NCI-H1694 (cell line): ENCODE data around the gene PPDPF.
A peak's percentile ranks its signal among the peaks of the same experiment; 100 is the strongest.
"Not testable (repeated sequence)": the region's sequence is repeated elsewhere in the genome, so short reads cannot be mapped to it uniquely, and the experiment has no call there.

Experiments
- DNase-seq: peaks from one replicate; lab custom pipeline; 2025; lab: John Stamatoyannopoulos, UW

Gene PPDPF

DNA sequence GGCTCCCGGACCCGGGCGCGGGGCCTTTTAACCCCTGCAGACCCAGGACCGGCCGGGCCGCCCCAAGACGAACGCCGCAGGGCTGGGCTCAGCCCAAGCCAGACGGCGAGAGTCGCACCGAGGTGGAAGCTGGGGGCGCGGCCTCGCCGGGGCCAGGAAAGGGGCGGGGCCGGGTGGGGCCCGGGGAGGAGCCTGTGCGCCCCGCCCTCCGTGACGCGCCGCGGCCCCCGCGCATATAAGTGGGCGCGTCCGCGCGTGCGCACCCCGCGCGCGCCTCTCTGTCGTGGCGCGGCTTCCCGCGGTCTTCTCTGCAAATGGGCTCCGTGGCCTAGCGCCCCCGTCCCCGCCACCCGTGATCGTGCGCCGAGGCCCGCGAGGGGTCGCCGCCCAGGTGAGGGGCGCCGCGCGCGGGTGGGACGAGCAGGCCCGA, at the start of gene PPDPF:
TSS of gene PPDPF (plus strand) at position 262 of the 430 bp plus-strand sequence. CDS start 544 bp downstream, outside the sequence.
- DNase-seq, result peak; percentile 12

DNA sequence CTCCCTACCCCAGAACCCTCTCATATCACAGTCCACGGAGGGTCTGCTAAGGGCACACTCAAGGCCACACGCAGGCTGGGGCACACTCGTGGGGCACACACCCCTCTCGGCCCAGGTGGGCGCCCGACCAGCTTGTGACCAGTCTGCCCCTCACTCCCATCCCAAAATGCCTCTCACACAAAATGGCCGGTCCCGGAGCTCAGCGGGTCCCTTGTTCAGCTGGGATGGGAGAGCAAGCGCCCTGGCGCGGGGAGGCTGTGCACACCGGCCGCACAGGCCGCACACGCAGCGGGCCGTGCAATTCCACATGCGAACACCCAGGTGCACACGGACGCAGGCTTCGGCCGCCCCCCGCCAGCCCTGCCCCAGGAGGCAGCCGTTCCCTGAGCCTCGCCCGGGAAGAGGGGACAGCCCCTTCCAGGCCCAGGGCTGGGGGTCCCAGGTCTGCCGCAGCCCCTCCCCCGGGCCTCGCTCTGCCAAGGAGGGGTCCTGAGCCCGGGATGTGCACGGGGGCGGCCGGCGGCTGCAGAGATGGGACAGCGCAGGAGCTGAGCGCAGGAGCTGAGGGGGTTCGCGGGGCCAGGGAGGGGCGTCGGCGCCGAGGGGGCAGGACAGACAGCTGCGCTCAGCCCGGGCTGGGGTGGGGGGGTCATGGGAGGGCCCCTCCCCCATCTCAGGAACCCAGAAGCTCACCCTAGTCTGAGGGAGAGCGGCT, 49.4 kb upstream of the PPDPF start:
- DNase-seq, result no peak

DNA sequence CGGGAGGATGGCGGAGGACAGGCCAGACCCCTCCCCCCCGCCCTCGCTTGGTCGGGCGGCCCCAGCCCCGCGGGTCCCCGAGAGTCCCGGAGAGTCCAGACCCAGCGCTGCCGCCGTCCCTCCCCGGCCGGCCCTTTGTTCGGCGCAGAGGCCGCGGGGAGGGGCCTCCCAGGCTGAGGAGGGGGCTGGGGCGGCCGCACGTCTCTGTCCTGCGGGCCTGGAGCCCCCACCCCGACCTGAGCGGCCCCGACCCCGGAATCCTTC, 48.9 kb upstream of the PPDPF start:
- no peak for DNase-seq

DNA sequence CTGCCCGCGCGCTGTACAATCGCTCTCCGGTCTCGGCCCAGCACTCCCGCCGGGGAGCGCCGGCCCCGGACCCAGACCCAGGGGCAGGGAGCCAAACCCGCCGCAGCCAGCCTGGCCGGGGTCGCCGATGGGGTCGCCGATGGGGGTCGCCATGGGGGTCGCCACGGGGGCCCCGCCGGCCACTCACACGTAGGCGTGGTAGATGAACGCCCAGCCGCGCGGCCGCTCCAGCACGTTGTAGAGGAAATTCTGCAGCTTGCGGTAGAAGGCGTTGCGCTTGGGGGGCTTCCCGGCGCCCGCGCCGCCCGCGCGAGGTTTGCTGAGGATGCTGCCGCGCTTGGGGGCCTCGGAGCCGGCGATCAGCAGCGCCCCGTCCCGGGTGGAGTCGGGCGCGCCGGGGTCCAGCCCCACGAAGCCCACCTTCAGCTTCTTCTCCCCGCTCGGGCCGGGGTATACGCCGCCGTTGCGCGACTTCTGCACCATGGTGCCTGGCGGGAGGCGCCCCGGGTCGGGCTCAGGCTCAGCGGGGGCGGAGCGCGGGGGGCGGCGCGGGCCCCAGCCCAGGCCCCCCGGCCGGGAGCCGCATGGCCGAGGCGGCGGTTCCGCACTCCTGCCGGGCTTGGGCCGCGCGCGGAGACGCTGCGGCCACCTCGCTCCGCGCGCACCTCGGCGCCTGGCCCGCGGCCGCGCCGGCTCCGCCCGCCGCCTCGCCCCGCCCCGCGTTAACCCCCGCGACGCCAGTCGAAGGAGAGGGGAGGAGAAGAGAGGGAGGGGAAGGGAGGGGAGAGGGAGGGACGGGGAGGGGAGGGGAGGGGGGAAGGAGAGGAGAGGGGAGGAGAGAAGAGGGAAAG, 48.4 kb upstream of the PPDPF start, which contains the start of gene KCNQ2:
TSS of gene KCNQ2 (minus strand) at position 675 of the 851 bp plus-strand sequence. CDS start at position 483, 192 bp downstream.
- DNase-seq, result no peak

- no peak for DNase-seq
Observed at GRCh38 chr20:63472862-63473390, 47.6 kb upstream of the PPDPF start.

DNA sequence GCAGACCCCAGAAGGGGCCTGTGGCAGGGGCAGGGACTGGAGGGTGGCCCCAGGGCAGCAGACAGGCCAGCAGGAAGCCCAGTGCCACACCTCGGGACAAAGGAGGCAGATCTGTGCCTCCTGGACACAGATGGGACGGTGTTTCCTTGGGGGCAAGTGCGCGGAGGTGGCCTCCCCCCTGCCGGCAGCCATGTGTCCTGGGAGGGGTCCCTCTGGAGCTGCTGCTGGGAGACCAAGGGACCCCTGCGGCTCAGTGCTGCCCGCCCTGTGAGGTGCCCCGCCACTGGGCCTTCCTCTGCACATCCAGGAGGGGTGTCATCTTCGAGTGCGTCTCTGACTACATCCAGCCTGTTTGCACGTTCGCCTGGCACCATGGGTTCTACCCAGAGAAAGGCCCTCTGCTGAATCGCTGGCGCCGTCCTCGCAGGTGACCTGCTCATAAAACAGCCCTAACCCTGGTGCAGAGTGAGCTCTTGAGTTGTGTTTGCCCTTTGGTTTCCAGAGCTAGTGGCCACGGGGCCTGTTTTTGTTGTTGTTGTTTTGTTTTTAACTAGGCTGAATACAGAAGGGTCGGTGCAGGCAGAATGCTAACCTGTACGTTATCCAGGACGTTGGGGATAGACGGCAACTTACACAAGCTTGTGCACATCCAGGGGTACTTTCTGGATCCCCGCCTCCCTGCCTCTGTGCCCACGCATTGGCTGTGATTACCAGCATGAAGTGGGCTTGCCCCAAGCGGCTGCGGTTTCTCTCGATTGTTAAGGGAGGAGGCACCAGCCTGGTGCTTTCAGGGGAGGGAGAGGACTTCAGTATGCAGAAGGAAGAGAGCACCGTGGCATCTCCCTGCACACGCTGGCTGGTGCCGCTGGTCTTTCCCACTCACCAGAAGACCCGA, 46.8 kb upstream of the PPDPF start:
- no peak for DNase-seq

- DNase-seq, result no peak
Observed at GRCh38 chr20:63475209-63475608, 45.4 kb upstream of the PPDPF start.

DNA sequence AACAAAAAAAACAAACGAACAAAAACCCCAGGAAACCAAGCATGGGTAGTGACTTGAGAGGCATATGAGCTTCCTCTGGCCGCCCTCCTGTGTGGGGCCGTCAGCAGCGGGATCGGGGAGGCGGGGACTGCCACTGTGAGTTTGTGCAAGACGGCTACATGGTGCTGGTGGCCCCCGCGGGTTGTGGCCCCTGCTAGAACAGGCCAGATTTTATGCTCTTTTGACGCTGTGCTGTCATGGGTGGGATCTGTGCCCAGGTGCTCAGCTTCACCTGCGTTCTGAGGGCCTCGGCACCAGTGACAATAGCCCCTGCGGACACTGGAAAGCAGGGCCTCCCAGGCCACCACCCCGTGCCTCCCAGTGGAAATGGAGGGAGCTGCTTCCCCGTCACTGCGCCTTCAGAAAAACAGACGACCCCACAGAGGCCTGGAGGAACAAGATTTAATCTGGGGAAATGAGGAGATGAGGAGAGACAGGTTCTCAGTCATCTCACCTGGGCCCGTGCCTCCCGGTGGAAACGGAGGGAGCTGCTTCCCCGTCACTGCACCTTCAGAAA, 43.4 kb upstream of the PPDPF start:
- DNase-seq, result no peak

DNA sequence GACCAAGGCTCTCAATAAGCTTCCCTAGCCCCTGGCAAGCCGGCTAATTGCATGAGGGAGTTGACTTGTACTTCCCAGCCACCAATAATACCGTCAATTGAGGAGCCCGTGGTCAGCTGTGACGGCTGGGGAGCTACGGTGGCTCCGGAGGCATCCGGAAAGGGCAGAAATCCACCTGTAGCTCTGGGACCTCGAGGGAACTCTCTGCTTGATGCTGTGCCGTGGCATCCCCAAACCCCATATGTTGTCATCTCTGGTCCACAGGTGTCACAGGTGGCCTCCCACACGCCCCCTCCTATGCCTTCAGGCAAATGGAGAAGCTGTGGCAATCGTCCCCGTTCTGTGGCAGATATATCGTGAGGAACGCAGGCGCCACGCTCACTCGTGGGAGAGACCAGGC, 42.6 kb upstream of the PPDPF start:
- DNase-seq, result no peak

DNA sequence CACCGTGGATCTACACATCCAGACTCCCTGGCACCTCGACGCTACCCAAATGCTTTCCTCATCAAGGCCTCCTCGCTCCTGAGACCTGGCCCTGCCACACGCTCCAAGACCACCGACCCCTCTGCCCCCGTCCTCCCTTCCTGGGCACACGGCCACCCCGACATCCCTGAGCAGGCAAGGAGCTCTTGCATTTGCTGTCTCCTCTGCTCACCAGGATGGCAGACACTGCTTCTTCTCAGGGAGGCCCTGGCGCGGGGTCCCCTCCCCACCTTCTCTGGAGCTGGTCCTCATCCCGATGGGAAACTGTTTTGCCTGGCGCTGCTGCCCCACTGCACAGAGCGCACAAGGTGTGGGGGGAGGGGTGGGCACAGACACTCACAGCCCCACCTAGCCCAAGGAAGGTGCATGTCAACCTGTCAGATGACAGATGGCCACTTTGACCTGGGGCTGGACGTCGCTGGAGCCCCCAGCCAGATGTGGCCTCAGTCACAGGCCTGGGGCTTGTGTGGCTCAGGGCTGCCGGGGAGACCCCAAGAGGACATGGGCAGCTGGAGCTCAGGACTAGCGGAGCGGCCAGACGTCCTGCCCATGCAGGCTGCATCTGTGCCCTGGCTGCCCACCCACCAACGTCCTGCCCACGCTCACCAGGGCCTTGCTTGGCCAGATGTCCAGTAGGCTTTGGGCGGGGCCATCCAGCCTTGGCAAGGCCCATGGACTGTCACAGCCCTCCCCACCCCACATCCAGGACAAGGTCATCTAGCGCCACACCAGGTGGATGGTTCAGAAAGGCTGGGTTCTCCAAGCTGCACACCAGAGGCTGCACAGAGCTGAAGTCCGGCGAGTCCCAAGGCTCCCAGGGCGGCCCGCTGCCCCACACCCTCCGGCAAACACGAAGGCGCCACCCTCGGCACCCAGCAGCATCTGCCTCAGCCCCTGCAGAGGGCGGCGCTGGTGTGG, 41.9 kb upstream of the PPDPF start:
- no peak for DNase-seq

GRCh38 chr20:63479695-63480419, 40.7 kb upstream of the PPDPF start:
- not testable (repeated sequence) for DNase-seq

GRCh38 chr20:63481503-63481902, 39.1 kb upstream of the PPDPF start:
- no peak for DNase-seq

GRCh38 chr20:63482021-63482587, 38.5 kb upstream of the PPDPF start:
- DNase-seq, result no peak

DNA sequence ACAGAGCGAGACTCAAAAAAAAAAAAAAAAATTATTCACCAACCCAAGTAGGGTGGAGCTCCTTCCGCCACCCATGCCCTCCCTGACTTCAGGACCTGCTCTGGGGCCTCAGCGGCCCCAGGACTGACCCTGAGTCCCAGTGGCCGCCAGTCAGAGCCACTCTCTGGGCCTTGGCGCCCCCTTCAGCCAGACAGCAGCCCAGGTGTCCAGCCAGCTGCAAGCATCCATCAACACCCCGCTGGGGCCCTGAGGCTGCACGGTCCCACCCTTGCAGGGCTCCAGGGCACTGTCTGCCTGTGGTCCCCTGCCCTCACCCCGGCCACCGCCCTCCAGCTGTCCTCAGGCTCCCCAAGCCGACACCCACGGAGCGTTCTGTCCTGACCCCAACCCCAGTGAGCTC, 36.7 kb upstream of the PPDPF start:
- no peak for DNase-seq

- DNase-seq, result no peak
Observed at GRCh38 chr20:63484236-63484635, 36.3 kb upstream of the PPDPF start.

GRCh38 chr20:63484651-63485403, 35.7 kb upstream of the PPDPF start:
- DNase-seq, result no peak

DNA sequence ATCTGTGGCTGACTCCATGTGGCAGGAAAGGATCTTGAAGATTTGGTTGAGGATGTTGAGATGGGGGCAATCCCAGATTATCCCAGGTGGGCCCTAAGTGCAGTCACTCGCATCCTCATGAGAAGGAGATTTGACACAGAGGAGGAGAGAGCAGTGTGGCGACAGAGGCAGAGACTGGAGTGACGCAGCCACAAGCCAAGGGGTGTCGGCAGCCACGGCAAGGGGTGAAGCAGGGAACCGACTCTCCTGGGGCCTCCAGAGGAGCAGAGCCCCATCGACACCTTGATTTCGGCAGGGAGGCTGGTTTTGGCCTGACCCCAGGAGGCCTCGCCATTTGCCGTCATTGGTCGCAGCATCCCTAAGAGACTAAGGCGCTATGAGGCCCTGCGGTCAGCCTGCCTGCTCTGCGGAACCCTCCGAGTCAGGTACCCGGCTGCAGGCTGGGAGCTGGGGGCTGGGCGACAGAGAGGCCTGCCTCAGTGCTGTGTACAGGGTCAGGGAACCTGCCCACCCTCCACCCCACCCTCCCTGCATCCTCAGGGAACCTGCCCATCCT, 34.2 kb upstream of the PPDPF start:
- no peak for DNase-seq

DNA sequence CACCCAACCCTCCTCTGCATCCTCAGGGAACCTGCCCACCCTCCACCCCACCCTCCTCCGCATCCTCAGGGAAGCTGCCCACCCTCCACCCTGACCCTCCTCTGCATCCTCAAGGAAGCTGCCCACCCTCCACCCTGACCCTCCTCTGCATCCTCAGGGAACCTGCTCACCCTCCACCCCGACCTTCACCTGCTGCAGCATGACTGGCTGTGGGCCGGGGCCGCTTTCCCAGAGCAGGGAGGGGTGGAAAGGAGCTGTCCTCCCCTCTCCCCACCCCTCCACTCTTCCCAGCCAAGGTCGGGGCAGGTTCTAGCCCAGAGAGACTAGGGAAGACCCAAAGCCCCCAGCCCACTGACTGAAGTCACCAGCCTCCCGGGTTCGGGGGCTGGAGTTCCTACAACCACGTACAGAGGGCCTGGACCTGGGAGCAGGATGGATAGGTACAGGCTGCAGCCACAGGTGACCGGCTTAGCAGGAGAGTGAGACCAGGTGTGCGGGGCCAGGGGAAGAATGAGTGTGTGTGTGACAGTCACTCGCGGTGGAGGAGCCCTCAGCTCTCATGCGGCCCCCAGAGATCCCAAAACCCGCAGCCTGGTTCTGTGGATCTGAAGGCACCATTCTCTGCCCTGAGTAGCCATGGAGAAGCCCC, 33.3 kb upstream of the PPDPF start:
- no peak for DNase-seq
